Neural progenitor cell (in vitro differentiated cells): ENCODE data around the gene ADAM8. TPM values are rescaled to one million over a fixed set of nuclear protein-coding genes. Genes with fewer than 3 reads are reported as not detected.

Experiments used
- DNase-seq: peaks from one replicate; pipeline ENCODE4 v3.0.0-alpha.2; 2016; ENCODE audit warnings: low spot score
- H2AFZ ChIP-seq: fragments of 200-600 bp; sonication (generic); replicated peaks from 2 replicates; pipeline ENCODE4 v1.6.1; 2016; ENCODE audit warnings: antibody characterized with exemption
- H3F3A ChIP-seq: fragments of 200-600 bp; sonication (generic); 2 replicates; pipeline ENCODE4 v1.6.1; 2016; ENCODE audit warnings: antibody characterized with exemption, low read depth
- H3K27ac ChIP-seq: fragments of 200-600 bp; sonication (generic); 2 replicates; pipeline ENCODE4 v1.5.1; 2016; ENCODE audit warnings: mild to moderate bottlenecking
- H3K27me3 ChIP-seq: fragments of 200-600 bp; sonication (generic); 2 replicates; pipeline ENCODE4 v1.6.1; 2016; ENCODE audit warnings: mild to moderate bottlenecking, moderate library complexity
- H3K36me3 ChIP-seq: fragments of 200-600 bp; sonication (generic); 2 replicates; pipeline ENCODE4 v1.5.1; 2016
- H3K4me1 ChIP-seq: fragments of 200-600 bp; sonication (generic); 2 replicates; pipeline ENCODE4 v1.6.1; 2016; ENCODE audit warnings: mixed run types
- H3K4me2 ChIP-seq: fragments of 200-600 bp; sonication (generic); 2 replicates; pipeline ENCODE4 v1.6.1; 2016
- H3K4me3 ChIP-seq: fragments of 200-600 bp; sonication (generic); 2 replicates; pipeline ENCODE4 v1.5.1; 2016
- H3K79me2 ChIP-seq: fragments of 200-600 bp; sonication (generic); 2 replicates; pipeline ENCODE4 v1.6.1; 2016; ENCODE audit warnings: low read depth
- H3K9ac ChIP-seq: fragments of 200-600 bp; sonication (generic); 2 replicates; pipeline ENCODE4 v1.6.1; 2016
- H3K9me3 ChIP-seq: fragments of 200-600 bp; sonication (generic); 2 replicates; pipeline ENCODE4 v1.5.1; 2016; ENCODE audit warnings: low read depth
- H4K20me1 ChIP-seq: fragments of 200-600 bp; sonication (generic); 2 replicates; pipeline ENCODE4 v1.6.1; 2016; ENCODE audit warnings: low read depth
- H3K27ac Mint-ChIP-seq: 3 replicates; pipeline ENCODE4 v1.8.0; 2021; ENCODE audit warnings: mixed read lengths
- H3K27me3 Mint-ChIP-seq: 2 replicates; pipeline ENCODE4 v1.8.0; 2022; ENCODE audit warnings: low read depth, mild to moderate bottlenecking, inconsistent platforms, moderate library complexity, mixed read lengths; ENCODE audit not compliant: insufficient read depth
- H3K36me3 Mint-ChIP-seq: 3 replicates; pipeline ENCODE4 v1.8.0; 2021; ENCODE audit warnings: mixed read lengths
- H3K4me1 Mint-ChIP-seq: 3 replicates; pipeline ENCODE4 v1.8.0; 2021; ENCODE audit warnings: mixed read lengths
- H3K4me3 Mint-ChIP-seq: 3 replicates; pipeline ENCODE4 v1.8.0; 2021; ENCODE audit warnings: mild to moderate bottlenecking, moderate library complexity, mixed read lengths
- H3K9me3 Mint-ChIP-seq: 3 replicates; pipeline ENCODE4 v1.8.0; 2020; ENCODE audit warnings: mixed read lengths
- EZH2 ChIP-seq: fragments of 200-600 bp; sonication (generic); IDR thresholded peaks from 2 replicates; pipeline ENCODE4 v1.6.1; 2017; ENCODE audit warnings: antibody characterized with exemption, mild to moderate bottlenecking, moderate library complexity
- EZH2phosphoT487 ChIP-seq: fragments of 200-600 bp; sonication (generic); IDR thresholded peaks from 2 replicates; pipeline ENCODE4 v1.6.1; 2017; ENCODE audit warnings: antibody characterized with exemption
- total RNA-seq: library from RNA; depleted of rRNA; stranded (reverse); fragments of >200 nt; gene quantifications from 2 replicates; pipeline ENCODE4 v1.2.3, GENCODE V29; 2015; ENCODE audit warnings: low replicate concordance
- TF ChIP-seq, protein P1 (sequence below): fragments of 200-600 bp; sonication (generic); IDR thresholded peaks from 2 replicates; pipeline ENCODE4 v1.5.1; 2017; ENCODE audit warnings: antibody characterized with exemption, mild to moderate bottlenecking

The ADAM8 gene
- total RNA-seq, 1 donor from 2014 or later = 3.3 TPM

DNA sequence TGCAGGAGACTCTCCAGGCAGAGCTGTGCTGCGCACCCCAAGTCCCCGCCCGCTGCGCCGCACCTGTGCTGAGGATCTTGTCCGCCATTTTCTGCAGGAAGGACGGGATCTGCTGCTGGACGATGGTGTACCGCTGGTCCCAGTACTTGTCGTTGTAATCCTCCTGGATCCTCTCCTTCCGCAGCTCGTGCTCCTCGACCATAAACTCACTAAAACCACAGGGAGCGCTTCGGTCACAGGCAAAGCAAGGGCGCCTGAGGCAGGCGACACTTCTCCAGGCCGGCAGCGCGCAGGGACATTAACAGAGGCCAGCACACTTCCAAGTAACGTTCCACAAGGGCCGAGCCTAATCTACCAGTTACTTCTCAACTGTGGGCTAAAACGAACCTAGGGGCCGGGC lies 13.1 kb upstream of the ADAM8 start:
- TF ChIP-seq EZH2phosphoT487 = no peak
- TF ChIP-seq, protein P1, sequence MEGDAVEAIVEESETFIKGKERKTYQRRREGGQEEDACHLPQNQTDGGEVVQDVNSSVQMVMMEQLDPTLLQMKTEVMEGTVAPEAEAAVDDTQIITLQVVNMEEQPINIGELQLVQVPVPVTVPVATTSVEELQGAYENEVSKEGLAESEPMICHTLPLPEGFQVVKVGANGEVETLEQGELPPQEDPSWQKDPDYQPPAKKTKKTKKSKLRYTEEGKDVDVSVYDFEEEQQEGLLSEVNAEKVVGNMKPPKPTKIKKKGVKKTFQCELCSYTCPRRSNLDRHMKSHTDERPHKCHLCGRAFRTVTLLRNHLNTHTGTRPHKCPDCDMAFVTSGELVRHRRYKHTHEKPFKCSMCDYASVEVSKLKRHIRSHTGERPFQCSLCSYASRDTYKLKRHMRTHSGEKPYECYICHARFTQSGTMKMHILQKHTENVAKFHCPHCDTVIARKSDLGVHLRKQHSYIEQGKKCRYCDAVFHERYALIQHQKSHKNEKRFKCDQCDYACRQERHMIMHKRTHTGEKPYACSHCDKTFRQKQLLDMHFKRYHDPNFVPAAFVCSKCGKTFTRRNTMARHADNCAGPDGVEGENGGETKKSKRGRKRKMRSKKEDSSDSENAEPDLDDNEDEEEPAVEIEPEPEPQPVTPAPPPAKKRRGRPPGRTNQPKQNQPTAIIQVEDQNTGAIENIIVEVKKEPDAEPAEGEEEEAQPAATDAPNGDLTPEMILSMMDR = no peak
- no peak for TF ChIP-seq EZH2
- Mint-ChIP-seq H3K9me3 (no peaks in the 10 kb centered on the region), H3K36me3 (peaks cover 22% of the 10 kb centered on the region)

DNA sequence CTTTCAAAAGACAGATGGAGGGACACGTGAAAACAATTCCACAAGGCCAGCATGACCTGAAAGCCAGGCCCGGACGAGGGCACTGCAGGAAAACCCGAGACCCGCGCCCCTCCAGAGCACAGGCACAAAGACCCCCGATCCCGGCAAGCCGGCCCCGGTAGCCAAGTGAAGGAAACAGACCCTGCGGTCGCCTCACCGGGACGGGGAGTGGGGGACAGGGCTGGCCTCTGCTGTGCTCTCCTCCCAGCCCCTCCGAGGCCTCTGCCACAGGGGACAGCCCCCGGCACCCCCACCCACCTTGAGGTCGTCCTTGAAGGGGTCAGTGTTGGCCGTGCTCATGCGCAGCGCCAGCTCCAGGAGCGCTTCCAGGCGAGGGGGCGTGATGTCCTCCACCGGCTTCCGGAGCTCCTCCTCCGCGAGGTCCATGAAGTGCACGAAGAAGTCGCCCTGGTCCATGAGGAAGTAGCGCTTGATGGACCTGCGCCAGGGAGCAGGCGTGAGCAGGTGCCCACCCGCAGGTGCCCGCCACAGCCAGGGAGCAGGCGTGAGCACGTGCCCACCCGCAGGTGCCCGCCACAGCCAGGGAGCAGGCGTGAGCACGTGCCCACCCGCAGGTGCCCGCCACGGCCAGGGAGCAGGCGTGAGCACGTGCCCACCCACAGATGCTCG lies 11.3 kb upstream of the ADAM8 start:
- Mint-ChIP-seq H3K27me3 (peaks cover 6% of the 10 kb centered on the region), H3K9me3 (no peaks in the 10 kb centered on the region), H3K27ac (no peak overlapping the region), H3K4me3 (no peak overlapping the region), H3K36me3 (peaks cover 25% of the 10 kb centered on the region), H3K4me1 (no peaks in the 10 kb centered on the region)
- Histone ChIP-seq H3K36me3 (no peaks in the 10 kb centered on the region), H3K79me2 (no peaks in the 10 kb centered on the region), H3K27me3 (no peaks in the 10 kb centered on the region), H3K27ac (no peak overlapping the region), H3K9ac (no peak overlapping the region), H4K20me1 (no peaks in the 10 kb centered on the region), H3F3A (no peaks in the 10 kb centered on the region), H3K4me3 (no peak overlapping the region), H3K4me1 (no peaks in the 10 kb centered on the region), H3K9me3 (no peaks in the 10 kb centered on the region), H3K4me2 (no peak overlapping the region), H2AFZ (no peak overlapping the region)
- no peak for DNase-seq
- TF ChIP-seq EZH2phosphoT487 (no peak), EZH2 (no peak)
- TF ChIP-seq, protein P1 = no peak

More for the DNA sequence above, 13.1 kb upstream of the ADAM8 start:
- Histone ChIP-seq H3K4me2 (no peak overlapping the region), H3K9me3 (no peaks in the 10 kb centered on the region), H3K27me3 (no peaks in the 10 kb centered on the region), H3K4me3 (no peak overlapping the region), H3K36me3 (no peaks in the 10 kb centered on the region), H2AFZ (no peak overlapping the region), H3K9ac (no peak overlapping the region), H3K79me2 (no peaks in the 10 kb centered on the region), H4K20me1 (no peaks in the 10 kb centered on the region), H3F3A (no peaks in the 10 kb centered on the region), H3K4me1 (no peaks in the 10 kb centered on the region), H3K27ac (no peak overlapping the region)
- Mint-ChIP-seq H3K27me3 (peaks cover 3% of the 10 kb centered on the region), H3K4me3 (no peak overlapping the region), H3K27ac (no peak overlapping the region), H3K4me1 (no peaks in the 10 kb centered on the region)
- no peak for DNase-seq

DNA sequence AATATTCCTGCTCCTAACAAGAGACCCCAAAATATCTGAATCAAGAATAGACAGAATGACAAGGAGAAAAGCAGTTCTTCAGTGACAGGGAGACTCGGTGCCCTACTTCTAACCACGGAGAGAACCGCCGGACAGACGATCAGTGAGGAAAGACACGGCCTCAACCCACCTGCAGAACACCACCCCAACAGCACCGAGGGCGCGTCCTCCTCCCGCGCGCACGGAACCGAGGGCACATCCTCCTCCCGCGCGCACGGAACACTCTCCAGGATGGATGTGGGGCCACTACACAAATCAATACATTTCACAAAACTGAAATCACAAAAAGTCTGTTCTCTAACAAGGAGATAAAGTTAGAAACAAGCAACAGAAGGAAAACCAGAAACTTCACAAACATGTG lies 9.7 kb upstream of the ADAM8 start:
- H4K20me1 ChIP-seq = no peaks in the 10 kb centered on the region
- H3K36me3 ChIP-seq = no peaks in the 10 kb centered on the region
- H3K27me3 Mint-ChIP-seq = peaks cover 3% of the 10 kb centered on the region
- H3K4me2 ChIP-seq = no peak overlapping the region
- H3K36me3 Mint-ChIP-seq = peaks cover 27% of the 10 kb centered on the region
- TF ChIP-seq, protein P1 = no peak
- TF ChIP-seq EZH2 (no peak), EZH2phosphoT487 (no peak)
- H3K9ac ChIP-seq = no peak overlapping the region
- no peak overlapping the region for H3K27ac ChIP-seq
- H3K27ac Mint-ChIP-seq = no peak overlapping the region
- H2AFZ ChIP-seq = no peak overlapping the region
- H3K4me3 ChIP-seq = no peak overlapping the region
- no peak for DNase-seq
- H3K9me3 ChIP-seq = no peaks in the 10 kb centered on the region
- no peaks in the 10 kb centered on the region for H3K4me1 Mint-ChIP-seq
- no peaks in the 10 kb centered on the region for H3K79me2 ChIP-seq
- no peak overlapping the region for H3K4me3 Mint-ChIP-seq
- no peaks in the 10 kb centered on the region for H3K27me3 ChIP-seq
- H3F3A ChIP-seq = no peaks in the 10 kb centered on the region
- no peaks in the 10 kb centered on the region for H3K9me3 Mint-ChIP-seq
- H3K4me1 ChIP-seq = no peaks in the 10 kb centered on the region
